GM21360 (cell line): ENCODE measurements around the gene CDRT15L2.
"Not testable (repeated sequence)": the region's sequence is repeated elsewhere in the genome, so short reads cannot be mapped to it uniquely, and the experiment has no call there.

ENCODE experiments used
- ATAC-seq: cut with Tn5 transposase; IDR thresholded peaks from one replicate; pipeline ENCODE4 v1.9.1; 2021; ENCODE audit warnings: mild to moderate bottlenecking, moderate library complexity; ENCODE audit not compliant: unreplicated experiment

The CDRT15L2 gene

DNA sequence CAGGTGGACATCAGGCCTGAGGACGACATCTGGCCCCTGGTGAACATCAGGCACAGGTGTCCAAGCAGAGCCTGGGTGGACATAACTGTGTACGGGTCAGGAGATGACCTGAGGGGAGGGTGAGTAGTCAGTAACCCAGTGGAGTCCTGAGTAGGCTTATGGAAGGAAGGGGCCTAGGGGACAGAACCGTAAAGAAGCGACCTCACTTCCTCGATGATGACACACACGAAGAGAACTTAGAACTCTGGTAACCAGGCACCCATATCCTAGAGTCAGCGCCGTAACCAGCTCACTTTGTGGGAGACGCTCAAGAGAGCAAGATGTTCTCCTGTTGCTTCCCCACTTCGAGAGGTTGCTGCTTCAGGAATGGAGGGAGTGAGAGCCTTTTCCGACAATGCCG is at the start of gene CDRT15L2:
TSS of gene CDRT15L2 (plus strand) at position 301 of the 400 bp plus-strand sequence. CDS start at position 321, 20 bp downstream.
- not testable (repeated sequence) for ATAC-seq

DNA sequence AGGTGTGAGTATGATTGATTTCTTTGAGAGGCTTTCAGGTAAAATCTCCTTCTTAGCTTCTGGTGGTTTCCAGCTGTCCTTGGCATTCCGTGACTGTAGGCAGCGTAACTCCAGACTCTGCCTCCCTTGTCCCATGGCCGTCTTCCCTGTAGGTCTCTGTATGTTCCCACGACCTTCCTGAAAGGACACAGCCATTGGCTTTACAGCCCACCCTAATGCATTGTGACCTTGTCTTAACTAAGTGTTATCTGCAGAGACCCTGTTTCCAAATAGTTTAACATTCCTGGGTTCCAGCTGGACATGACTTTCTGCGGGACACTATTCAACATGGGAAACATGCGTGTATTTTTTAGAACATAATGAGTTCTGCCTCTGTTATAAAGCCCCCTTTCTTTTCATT is 49.4 kb upstream of the CDRT15L2 start:
- not testable (repeated sequence) for ATAC-seq

DNA sequence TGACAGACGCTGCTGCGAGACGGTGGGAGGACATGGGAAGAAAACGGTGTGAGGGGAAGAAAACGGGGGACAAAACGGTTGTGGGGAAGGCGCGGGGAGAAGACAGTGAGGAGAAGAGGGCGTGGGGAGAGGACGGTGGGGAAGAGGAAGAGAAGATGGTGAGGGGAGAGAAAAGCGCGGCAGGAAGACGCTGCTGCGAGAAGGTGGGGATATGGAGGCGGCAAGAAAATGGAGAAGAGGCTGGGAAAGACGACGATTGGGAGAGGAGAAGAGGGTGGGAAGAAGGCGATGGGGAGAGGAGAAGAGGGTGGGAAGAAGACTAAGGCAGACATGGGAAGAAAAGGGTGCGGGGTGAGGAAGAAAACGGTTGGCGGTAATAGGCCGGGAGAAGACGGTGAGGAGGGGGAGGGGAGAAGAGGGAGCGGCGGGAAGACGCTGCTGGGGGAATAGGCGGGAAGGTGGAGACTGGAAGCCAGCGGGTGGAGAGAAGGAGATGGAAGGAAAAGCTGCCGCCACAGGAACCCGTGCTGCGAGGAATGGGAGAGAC is 46.9 kb upstream of the CDRT15L2 start:
- not testable (repeated sequence) for ATAC-seq

DNA sequence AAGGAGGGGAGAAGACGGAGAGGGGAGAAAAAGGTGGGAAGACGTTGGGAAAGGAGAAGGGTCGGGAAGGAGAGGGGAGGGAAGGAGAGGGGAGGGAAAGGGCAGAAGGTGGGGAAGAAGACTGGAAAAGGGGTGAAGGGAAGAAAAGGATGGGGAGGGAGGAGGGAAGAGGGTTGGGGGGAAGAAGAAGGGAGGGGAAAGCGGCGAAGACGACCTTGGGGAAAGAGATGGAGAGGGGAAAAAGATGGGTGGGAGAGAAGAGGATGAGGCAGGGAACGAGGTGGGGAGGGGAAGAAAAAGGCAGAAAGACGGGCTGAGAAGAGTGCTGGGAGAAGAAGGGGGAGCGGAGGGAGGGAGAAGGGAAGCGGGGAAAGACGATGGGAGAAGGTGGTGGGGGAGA is 46.3 kb upstream of the CDRT15L2 start:
- ATAC-seq: not testable (repeated sequence)

DNA sequence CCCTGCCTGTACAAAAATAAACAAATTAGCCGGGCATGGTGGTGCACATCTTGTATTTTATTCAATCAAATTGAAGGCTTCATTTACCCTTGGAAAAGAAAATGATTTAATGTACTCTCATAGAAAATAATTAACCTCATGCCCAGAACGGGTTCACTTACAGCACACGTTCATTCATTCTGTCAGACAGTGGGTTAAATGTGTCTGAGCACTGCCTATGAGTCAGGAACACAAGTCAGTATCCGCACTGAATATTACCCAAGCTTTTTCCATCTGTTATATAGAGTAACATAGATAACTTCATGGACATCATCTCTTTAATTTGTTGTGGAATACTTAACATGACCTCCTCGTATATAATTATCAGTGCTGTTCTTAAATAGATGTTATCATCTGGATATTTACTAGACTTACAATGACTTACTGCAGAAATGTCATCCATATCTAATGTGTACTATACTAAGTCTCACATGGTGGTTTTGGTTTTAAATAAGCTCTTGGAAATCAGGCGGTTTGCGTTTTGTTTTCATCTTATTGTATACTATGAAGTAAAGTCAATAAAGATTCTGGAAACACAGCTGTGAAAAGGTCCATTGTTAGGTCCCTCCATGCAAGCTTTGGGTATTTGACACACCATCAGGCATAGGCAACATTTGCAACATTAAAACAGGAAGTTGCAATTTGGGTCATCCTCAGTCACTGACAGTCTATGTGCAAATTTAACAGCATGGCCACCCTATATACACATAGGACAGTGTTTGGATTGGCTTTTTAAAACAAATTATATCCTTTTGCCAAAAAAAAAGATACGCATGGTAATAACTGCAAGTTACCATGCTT is 44.6 kb upstream of the CDRT15L2 start:
- not testable (repeated sequence) for ATAC-seq

DNA sequence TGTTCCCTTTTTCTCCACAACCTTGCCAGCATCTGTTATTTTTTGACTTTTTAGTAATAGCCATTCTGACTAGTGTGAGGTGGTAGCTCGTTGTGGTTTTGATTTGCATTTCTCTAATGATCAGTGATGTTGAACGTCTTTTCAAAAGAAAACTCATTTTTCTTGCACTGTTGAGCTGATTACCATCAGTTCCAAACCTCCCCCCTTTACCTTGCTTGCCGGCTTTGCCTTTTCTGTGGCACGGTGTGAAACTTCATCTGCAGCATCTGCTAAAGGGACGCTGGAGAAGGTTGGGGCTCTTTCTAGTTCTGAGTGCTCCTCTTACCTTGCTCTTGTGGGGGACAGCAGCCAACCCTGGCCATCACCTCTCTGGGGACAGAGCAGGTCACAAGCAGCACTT is 39.1 kb upstream of the CDRT15L2 start:
- ATAC-seq: peak; percentile 97

DNA sequence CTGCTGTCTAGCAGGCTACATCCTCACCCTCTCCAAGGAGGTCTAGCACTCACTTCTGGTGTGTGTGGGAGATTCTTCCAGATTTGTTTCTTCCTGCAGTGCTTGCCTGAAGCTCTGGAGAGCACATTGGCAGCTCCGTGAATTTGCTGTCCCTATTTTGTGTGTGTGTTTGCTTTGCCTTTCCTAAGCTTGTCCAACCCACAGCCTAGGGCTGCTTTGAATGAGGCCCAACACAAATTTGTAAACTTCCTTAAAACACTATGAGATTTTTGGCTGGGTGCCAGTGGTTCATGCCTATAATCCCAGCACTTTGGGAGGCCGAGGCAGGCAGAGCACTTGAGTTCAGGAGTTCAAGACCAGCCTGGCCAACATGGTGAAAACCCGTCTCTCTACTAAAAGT is 38.7 kb upstream of the CDRT15L2 start:
- ATAC-seq: not testable (repeated sequence)

DNA sequence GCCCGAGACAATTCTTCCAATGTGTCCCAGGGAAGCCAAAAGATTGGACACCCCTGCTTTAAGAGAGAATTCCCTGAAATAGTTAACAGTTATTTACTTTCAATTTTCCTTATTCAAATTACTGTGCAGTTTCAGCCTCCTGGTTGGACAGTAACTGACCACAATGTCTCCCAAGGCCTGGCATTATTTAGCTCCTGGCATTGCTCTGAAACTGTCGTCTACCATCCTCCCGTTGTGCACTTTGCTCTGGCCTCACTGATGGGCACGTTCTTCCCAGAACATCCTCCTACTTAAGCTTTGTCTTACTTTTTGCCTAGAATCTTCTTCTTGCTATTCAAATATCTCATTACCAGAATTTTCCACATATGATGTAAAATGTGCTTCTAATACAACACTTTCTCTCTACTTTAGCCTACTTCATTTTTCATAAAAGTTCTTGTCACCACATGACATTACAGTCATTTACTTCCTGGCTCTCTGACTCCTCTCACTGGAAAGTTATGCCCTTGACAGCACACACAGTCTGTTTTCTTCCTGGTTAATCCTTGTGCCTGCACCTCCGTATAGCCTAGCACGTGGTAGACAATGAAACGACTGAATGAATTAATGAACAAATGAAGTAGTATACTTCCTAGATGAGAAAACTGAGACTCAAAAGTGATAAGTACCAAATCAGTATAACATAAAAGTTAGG is 37.5 kb upstream of the CDRT15L2 start:
- ATAC-seq: not testable (repeated sequence)

DNA sequence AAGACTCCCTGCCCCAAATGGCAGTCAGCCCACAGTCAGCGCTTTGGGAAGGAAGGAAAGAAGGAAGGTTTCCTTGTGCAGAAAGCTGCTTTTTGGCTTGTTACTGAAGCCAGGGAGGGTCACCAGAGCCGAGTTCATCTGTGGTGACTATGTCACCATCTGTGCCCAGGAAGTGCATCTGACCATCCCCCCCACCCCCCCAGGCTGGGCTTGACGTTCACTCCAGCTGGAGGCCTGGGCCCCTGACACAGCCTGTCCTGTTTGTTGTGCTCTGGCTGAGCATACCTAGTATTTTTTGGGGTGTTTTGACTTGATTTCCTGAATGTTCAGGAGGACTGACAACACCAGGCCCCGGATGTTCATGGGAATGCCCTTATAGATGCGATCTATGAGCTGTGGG is 31.6 kb upstream of the CDRT15L2 start:
- not testable (repeated sequence) for ATAC-seq

DNA sequence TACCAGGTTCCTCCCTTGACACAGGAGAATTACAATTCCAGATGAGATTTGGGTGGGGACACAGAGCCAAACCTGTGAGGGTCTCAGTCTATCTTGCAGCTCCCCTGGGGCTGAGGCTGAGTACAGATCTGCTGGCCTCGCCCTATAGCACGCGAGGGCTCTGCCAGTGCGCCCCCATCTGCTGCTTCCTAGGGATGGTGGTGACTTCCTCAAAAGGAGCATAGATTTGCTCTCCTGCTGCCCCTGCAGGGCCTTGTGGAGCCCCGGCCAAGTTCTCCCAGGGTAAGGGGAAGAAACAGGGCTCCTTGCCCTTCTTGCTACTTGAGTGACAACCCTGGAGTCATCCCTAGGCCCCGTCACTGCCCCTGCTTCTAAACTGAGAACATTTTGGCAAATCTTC is 26.6 kb upstream of the CDRT15L2 start:
- not testable (repeated sequence) for ATAC-seq

DNA sequence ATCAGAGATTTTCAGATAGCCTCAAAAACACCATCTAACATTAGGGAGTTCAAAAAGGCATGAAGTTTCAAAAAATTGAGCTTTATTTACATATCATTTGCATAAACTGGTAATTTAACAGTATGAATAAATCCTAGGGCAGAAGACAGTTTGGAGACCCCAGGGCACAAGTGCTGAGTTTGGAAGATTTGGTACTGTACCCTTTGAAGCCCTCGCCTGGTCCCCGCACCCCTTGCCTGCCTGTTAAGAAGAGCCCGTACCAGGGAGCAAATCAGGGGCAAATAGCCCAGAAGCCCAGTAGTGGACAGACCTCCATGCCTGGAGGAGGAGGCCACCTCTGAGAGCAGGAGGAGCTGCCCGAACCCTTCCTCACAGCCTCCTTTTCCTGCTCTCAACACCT is 24.8 kb upstream of the CDRT15L2 start:
- not testable (repeated sequence) for ATAC-seq

DNA sequence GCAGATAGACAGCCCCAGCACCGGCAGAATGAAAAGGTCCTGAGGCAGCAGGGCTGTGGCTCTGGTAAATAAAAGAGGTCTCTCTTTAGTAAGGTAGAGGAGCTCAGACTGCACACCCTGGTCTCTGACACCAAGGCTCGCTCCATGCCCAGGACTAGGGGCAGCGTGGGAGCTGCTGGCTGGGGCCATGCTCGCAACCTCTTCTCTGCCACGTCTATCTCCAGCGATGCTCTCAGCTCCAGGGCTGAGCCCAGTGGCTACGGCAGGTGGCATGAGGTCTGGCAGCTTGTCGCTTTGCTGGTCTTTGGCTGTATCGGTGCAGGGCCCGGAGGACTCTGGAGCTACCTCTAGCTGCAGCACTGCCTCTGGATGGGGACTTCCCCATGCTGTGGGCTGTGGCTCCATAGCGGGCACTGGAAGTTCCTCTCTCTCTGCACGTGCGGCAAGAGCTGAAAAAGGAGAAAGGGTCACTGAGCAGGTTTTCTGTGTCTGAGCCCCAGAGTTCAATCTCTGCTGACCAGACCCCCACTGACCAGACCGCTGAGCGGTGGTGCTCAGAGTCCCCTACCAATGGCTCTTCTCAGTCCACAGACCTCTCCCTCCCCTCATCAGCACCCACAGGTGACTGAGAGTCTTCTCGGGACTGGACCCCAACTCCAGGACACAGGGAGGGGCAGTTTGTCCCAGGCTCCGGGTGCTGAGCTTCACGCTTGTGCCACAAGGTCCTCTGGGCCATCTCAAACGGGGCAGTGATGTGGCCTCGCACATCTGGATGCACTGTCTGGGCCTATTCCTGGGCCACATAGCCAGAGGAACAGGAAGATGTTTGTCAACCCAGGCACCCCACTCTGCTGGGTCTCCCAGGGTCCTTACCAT is 24.2 kb upstream of the CDRT15L2 start:
- ATAC-seq: not testable (repeated sequence)

DNA sequence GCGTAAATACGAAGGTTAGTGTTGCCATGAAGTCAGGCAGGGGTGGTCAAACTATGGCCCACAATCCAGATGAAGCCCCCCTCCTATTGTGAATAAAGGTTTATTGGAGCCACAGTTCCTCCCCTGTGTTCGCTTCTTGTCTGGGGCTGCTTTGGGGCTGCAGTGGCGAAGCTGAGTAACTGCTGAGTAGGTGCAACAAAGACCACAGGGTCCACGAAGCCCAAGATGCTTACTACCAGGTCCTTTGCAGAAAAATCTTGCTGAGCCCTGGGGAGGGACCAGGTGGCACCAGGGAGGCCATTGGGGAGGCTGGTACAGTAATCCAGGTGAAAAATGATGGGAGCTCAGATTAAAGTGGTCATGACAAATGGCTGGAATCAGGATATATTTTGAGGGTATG is 21.4 kb upstream of the CDRT15L2 start:
- not testable (repeated sequence) for ATAC-seq

DNA sequence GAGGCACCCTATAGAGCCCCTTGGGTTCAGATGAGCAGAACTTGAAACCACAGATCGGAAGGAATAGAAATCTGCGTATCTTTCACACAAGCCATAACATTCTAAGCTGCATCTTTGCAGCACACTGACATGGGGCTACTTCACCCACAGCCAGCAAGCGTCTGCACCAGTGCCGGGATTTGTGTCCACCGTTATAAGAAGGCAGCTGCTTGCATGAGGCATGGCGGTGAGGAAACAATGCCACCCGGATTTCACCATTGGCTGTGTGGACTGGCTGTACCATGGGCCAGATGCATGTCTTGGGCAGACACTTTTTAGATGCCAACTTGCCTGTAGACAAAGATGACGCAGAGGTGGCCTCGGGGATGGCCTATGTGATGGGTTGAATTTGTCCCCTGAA is 20.5 kb upstream of the CDRT15L2 start:
- not testable (repeated sequence) for ATAC-seq

DNA sequence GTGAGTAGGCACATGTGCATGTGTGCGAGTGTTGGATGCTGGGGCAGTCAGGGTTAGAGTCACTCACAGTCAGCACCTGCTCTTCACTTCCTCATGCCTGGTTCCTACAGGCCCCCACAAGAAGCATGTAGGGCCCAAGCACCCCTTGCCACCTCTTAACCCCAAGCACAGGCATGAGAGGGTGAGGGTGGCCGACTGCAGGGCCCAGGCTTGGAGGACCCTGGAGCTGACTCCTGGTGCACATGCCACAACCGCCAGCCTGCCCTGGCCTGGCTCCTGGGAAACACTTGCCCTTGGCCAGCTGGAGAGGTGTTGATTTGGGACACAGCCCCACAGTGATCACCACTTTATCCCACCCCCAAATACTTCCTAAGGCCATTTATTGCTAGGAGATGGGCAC is 16.9 kb upstream of the CDRT15L2 start:
- ATAC-seq: no peak

DNA sequence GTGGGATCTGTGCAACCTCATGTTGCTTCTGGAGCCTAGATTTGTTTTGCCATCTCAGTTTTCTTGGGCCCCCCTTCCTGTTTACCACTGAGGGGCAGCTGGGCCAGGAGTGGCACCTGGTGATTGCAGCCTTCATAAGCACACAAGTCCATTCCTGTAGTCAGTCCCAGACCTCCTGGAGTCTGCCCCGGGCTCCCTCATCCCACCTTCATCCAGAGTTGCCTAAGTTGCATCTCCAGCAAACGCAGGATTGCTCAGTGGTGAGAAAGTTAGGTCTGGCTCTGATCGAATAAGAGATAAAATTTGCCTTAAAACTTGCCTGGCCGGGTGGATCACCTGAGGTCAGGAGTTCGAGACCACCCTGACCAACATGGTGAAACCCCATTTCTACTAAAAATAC is 14.3 kb upstream of the CDRT15L2 start:
- ATAC-seq: not testable (repeated sequence)

DNA sequence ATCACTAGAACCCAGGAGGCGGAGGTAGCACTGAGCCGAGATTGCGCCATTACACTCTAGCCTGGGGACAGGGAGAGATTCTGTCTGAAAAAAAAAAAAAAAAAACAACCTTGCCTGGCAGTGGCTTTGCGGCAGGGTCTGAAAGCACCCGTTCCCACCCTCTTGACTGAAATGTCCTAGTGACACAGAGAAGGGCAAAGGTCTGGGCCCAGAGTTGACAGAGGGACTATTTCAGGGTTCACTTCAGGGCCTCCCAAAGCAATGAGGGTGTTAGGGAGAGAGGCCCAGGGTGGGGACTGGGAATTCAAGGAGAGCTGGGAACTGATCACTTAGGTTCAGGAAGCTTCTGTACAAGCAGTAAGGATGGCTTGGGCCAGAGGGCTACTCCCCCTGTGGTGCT is 13.8 kb upstream of the CDRT15L2 start:
- ATAC-seq: no peak

DNA sequence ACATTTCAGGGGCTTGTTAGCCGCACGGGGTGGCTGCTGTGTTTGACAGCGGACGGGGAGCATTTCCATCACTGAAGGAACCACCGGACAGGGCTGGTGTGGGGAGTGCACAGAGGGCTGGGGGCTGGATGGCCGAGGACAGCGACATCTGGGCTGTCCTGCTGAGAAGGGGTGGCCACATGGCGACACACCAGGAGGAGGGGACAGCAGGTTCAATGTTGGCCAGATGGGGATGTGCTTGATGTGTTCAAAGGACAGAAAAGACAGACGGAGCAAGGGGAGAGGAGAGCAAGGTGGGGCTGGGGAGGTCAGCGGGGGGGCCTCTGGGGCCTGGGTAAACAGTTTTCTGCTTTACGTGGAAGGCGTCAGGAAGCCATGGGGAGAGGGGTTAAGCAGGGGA is 12.8 kb upstream of the CDRT15L2 start:
- not testable (repeated sequence) for ATAC-seq

DNA sequence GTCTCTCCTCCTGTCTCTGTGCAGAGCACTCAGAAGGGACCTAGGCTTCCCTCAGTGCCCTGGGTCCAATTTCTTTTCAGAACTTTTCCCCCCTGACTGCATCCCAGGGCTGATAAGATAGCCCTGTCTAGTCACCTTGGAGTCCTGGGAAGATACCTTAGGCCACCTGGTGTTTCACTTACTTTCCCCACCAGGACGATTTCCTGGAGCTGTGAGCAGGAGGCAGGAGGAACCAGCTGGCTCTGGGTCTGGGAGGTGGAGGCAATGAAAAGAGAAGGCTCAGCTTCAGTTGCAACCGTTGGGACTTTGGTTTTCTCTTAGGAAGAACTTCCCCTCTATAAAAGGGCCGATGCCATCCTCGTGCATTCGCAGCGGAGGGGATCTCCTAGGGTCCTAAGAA is 12.1 kb upstream of the CDRT15L2 start:
- not testable (repeated sequence) for ATAC-seq

DNA sequence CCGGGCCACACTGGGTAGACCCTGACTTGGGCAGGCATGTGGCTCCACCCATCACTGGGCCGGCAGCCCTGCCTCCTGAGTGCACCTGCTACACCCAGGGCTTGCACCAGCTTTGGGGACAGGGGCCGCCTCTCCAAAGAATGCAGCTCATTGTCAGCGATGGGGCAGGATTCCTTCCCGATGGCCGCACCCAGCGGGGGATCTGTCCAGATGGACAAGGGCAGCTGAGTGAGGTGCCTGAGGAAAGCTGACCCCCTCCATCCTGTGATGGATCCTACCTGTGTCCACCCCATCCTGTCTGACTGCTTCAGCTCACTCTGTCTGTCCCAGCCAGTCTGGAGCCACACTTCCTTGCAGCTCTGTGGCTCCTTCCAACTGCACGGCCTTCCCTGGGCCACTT is 10.9 kb upstream of the CDRT15L2 start:
- ATAC-seq: not testable (repeated sequence)

DNA sequence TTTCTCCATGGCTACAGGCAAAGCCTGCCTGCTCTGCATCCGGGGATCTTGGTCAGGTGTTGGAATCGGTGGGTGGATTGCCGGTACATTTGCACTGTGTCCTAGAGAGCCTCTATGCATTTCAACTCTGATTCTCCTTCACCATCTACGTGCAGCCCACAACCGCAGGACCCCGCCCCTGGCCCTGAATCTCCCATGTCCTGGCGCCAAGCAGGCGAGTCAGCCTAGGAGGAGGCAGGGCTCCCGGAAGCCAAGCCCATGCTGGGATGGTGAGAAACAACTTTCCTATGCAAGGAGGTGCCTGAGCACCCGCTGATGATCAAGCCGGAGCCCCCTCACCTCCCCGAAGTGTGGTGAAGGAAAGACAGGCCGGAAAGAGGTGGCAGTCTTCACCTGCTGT is 7.9 kb upstream of the CDRT15L2 start:
- not testable (repeated sequence) for ATAC-seq
